NB4 (cell line): Measurements from ENCODE around the gene MSRB3.

Experiments
- DNase-seq: peaks from one replicate; pipeline ENCODE4 v3.0.0; 2010; ENCODE audit warnings: low read depth
- H3K4me3 ChIP-seq: one replicate; pipeline ENCODE4 v1.5.1; 2011; ENCODE audit warnings: mild to moderate bottlenecking, low read depth, low read length, moderate library complexity
- CTCF ChIP-seq: IDR thresholded peaks from one replicate; pipeline ENCODE4 v1.5.1; 2012; ENCODE audit warnings: low read depth, low read length
- MAX ChIP-seq: IDR thresholded peaks from 2 replicates; pipeline ENCODE4 v1.6.1; 2011; ENCODE audit warnings: low read depth, low read length
- MYC ChIP-seq: IDR thresholded peaks from 2 replicates; pipeline ENCODE4 v1.6.1; 2011; ENCODE audit warnings: low read depth, low read length
- POLR2A ChIP-seq: IDR thresholded peaks from 2 replicates; pipeline ENCODE4 v1.6.1; 2011; ENCODE audit warnings: mild to moderate bottlenecking; ENCODE audit not compliant: insufficient read length; ENCODE audit errors: extremely low read depth

Gene MSRB3

GRCh38 chr12:65300679-65301349 is 22.3 kb downstream of the MSRB3 start:
- TF ChIP-seq POLR2A (no peak), CTCF (peak; percentile 28)
- peak; percentile 26 for DNase-seq
- H3K4me3 ChIP-seq: no peak overlapping the region

DNA sequence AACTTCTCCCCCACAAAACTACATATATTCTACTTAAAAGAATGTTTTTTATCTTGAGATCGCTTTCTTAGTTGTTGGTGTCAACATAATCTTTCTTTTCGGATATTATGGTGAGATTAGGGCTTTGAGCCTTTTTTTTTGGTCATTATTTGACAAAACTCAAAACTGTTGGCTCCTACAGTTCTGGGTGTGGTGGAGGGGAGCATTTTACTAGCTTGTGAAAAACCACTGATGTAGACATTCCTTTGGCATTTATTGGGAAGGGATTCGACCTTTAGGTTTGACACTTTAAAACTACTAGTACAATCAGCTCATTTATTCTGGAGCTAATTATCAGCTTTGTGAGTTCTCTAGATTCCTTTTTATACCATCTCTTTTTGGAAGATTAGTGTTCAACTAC is 24.4 kb downstream of the MSRB3 start:
- DNase-seq: no peak
- H3K4me3 ChIP-seq: no peak overlapping the region
- TF ChIP-seq CTCF (no peak), POLR2A (no peak), MAX (no peak), MYC (no peak)

DNA sequence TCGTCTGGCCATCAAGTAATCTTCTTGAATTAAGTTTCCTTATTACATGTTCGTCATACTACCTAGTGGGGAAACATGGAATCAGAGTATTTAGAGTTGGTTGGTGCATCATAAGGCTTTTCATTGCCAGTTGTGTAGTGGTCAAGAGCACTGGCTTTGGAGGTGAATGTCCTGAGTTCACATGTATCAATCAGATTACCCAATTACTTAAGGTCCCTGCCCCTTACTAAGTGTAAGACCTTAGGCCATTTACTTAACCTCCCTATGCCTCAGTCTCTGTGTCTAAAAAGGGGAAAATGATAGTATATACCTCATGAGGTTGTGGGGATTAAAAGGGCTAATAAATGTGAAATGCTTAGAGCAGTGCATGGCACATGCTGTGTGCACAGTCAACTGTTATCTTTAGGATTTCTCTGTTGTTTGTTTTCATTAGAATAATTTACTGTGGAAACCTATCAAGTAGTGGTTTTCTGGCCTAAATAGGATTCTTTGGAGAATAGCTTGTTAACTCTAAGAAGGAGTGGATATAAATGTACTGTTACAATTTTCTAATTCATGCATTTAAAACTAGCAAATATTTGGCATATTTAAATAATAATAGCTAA is 27.0 kb downstream of the MSRB3 start:
- no peak for DNase-seq
- no peak overlapping the region for H3K4me3 ChIP-seq
- no peak for TF ChIP-seq CTCF
- TF ChIP-seq MAX: no peak
- TF ChIP-seq POLR2A: no peak
- no peak for TF ChIP-seq MYC

- DNase-seq: peak; percentile 69
- no peak overlapping the region for H3K4me3 ChIP-seq
- TF ChIP-seq CTCF (peak; percentile 69), MAX (no peak)
These were observed 28.1 kb downstream of the MSRB3 start for GRCh38 chr12:65306366-65307168.

DNA sequence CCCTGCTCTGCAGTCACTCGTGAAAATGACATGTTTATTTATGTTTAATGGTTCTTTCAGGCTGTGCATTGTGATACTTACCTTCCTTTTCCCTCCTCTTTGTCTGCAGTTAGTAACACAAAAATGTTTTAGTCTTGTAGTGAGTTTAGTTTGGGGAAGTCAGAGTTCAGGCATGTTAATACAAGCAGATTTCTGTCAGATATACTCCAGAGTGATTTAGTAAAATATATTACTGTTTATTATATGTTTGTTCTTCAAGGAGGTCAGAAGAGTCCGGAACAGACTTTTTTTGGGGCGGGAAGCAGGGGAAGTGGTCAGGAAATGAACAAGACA is 28.7 kb downstream of the MSRB3 start:
- no peak for DNase-seq
- TF ChIP-seq MAX (no peak), CTCF (no peak), MYC (no peak), POLR2A (no peak)
- no peak overlapping the region for H3K4me3 ChIP-seq
